SK-N-MC (cell line): Measurements from ENCODE around the gene FSTL1.
A peak's percentile ranks its signal among the peaks of the same experiment; 100 is the strongest.

Experiments used
- DNase-seq: peaks from one replicate; pipeline ENCODE4 v3.0.0-alpha.2; 2011; ENCODE audit warnings: low read depth, low spot score
- H3K27ac ChIP-seq: fragments of 200-600 bp; sonication (generic); 2 replicates; pipeline ENCODE4 v1.5.1; 2016; ENCODE audit warnings: mixed run types
- H3K36me3 ChIP-seq: fragments of 200-600 bp; sonication (generic); 2 replicates; pipeline ENCODE4 v1.6.1; 2017; ENCODE audit warnings: antibody characterized with exemption, low read length, mixed read lengths; ENCODE audit not compliant: insufficient read depth
- H3K4me3 ChIP-seq: fragments of 200-600 bp; sonication (generic); 2 replicates; pipeline ENCODE4 v1.5.1; 2016
- H3K9ac ChIP-seq: fragments of 200-600 bp; sonication (generic); 2 replicates; pipeline ENCODE4 v1.8.0; 2017; ENCODE audit warnings: mixed run types, mixed read lengths; ENCODE audit not compliant: insufficient read length
- H3K9me3 ChIP-seq: fragments of 200-600 bp; sonication (generic); 2 replicates; pipeline ENCODE4 v1.6.1; 2017; ENCODE audit warnings: low read depth, mild to moderate bottlenecking, antibody characterized with exemption, low read length, moderate library complexity, mixed read lengths
- EZH2 ChIP-seq: fragments of 200-600 bp; sonication (generic); IDR thresholded peaks from one replicate; pipeline ENCODE4 v1.6.1; 2017; ENCODE audit warnings: antibody characterized with exemption
- FOXP2 ChIP-seq: optimal IDR thresholded peaks from 2 replicates; pipeline ENCODE3; 2011; ENCODE audit warnings: mild to moderate bottlenecking, moderate library complexity; ENCODE audit not compliant: insufficient read depth; ENCODE audit errors: extremely low read length, control extremely low read depth
- POLR2AphosphoS5 ChIP-seq: IDR thresholded peaks from 2 replicates; pipeline ENCODE4 v1.6.1; 2012; ENCODE audit warnings: mild to moderate bottlenecking, low read depth, low read length, borderline replicate concordance

FSTL1 gene

GRCh38 chr3:120438665-120439370, 12.0 kb downstream of the FSTL1 start:
- no peak overlapping the region for H3K9ac ChIP-seq
- no peak overlapping the region for H3K4me3 ChIP-seq
- TF ChIP-seq POLR2AphosphoS5 (no peak), FOXP2 (no peak), EZH2 (no peak)
- peaks cover 26% of the 10 kb centered on the region for H3K36me3 ChIP-seq
- no peaks in the 10 kb centered on the region for H3K9me3 ChIP-seq
- H3K27ac ChIP-seq, result no peak overlapping the region
- DNase-seq, result no peak

- no peak overlapping the region for H3K27ac ChIP-seq
- H3K4me3 ChIP-seq, result no peak overlapping the region
- no peak overlapping the region for H3K9ac ChIP-seq
Observed at GRCh38 chr3:120438216-120438615, 12.6 kb downstream of the FSTL1 start.

GRCh38 chr3:120437559-120437958, 13.2 kb downstream of the FSTL1 start:
- DNase-seq, result no peak
- H3K4me3 ChIP-seq, result no peak overlapping the region
- H3K27ac ChIP-seq, result no peak overlapping the region
- TF ChIP-seq POLR2AphosphoS5 (no peak), FOXP2 (no peak), EZH2 (no peak)
- H3K36me3 ChIP-seq, result peaks cover 26% of the 10 kb centered on the region
- H3K9ac ChIP-seq, result no peak overlapping the region
- H3K9me3 ChIP-seq, result no peaks in the 10 kb centered on the region

More at GRCh38 chr3:120438216-120438615, 12.6 kb downstream of the FSTL1 start:
- Histone ChIP-seq H3K36me3 (peaks cover 26% of the 10 kb centered on the region), H3K9me3 (no peaks in the 10 kb centered on the region)
- no peak for DNase-seq
- TF ChIP-seq EZH2, result no peak
- TF ChIP-seq FOXP2, result no peak
- no peak for TF ChIP-seq POLR2AphosphoS5

- Histone ChIP-seq H3K27ac (no peak overlapping the region), H3K36me3 (peaks cover 26% of the 10 kb centered on the region), H3K9me3 (no peaks in the 10 kb centered on the region), H3K4me3 (no peak overlapping the region), H3K9ac (no peak overlapping the region)
- DNase-seq, result no peak
- TF ChIP-seq FOXP2 (no peak), EZH2 (no peak), POLR2AphosphoS5 (no peak)
Observed at GRCh38 chr3:120436523-120437050, 14.2 kb downstream of the FSTL1 start.

GRCh38 chr3:120435621-120436020, 15.2 kb downstream of the FSTL1 start:
- no peak overlapping the region for H3K9ac ChIP-seq
- no peak for TF ChIP-seq POLR2AphosphoS5
- no peak for TF ChIP-seq EZH2
- no peak for TF ChIP-seq FOXP2
- peaks cover 25% of the 10 kb centered on the region for H3K36me3 ChIP-seq

GRCh38 chr3:120433662-120434331, 17.0 kb downstream of the FSTL1 start:
- no peak overlapping the region for H3K27ac ChIP-seq
- no peak for DNase-seq

More at GRCh38 chr3:120435621-120436020, 15.2 kb downstream of the FSTL1 start:
- Histone ChIP-seq H3K9me3 (no peaks in the 10 kb centered on the region), H3K4me3 (no peak overlapping the region), H3K27ac (no peak overlapping the region)
- no peak for DNase-seq

GRCh38 chr3:120432150-120432860, 18.5 kb downstream of the FSTL1 start:
- Histone ChIP-seq H3K36me3 (peaks cover 7% of the 10 kb centered on the region; the same call in 1 of the 2 replicates), H3K27ac (peak overlapping the region; percentile 27; the same call in 1 of the 2 replicates), H3K9me3 (no peaks in the 10 kb centered on the region), H3K9ac (no peak overlapping the region), H3K4me3 (no peak overlapping the region)
- no peak for TF ChIP-seq FOXP2
- DNase-seq, result no peak

More at GRCh38 chr3:120433662-120434331, 17.0 kb downstream of the FSTL1 start:
- Histone ChIP-seq H3K4me3 (no peak overlapping the region), H3K36me3 (peaks cover 11% of the 10 kb centered on the region), H3K9ac (no peak overlapping the region), H3K9me3 (no peaks in the 10 kb centered on the region)
- TF ChIP-seq FOXP2 (no peak), POLR2AphosphoS5 (no peak), EZH2 (no peak)

- H3K9me3 ChIP-seq, result no peaks in the 10 kb centered on the region
- no peak for DNase-seq
- H3K36me3 ChIP-seq, result peaks cover 7% of the 10 kb centered on the region; the same call in 1 of the 2 replicates
- no peak overlapping the region for H3K27ac ChIP-seq
- no peak overlapping the region for H3K9ac ChIP-seq
- no peak overlapping the region for H3K4me3 ChIP-seq
- TF ChIP-seq FOXP2 (no peak), POLR2AphosphoS5 (no peak), EZH2 (no peak)
Observed at GRCh38 chr3:120429921-120430361, 20.9 kb downstream of the FSTL1 start.
